Right cardiac atrium (tissue), 5 donors: ENCODE data around the gene CYP27A1. TPM values are rescaled to one million over a fixed set of nuclear protein-coding genes. Genes with fewer than 3 reads are reported as not detected.
A peak's percentile ranks its signal among the peaks of the same experiment; 100 is the strongest.

Experiments used
- ATAC-seq, 2 donors: fragments of 200-7000 bp; cut with Tn5 transposase; one replicate each; pipeline versions ENCODE4 v1.8.0 to v1.9.1; 2020; ENCODE audit warnings: moderate library complexity in 2 of 2, mild to moderate bottlenecking in 1 of 2
- DNase-seq, 3 donors: peaks; one replicate each; pipeline ENCODE4 v3.0.0-alpha.2; 2020
- H3K27ac ChIP-seq: one replicate; pipeline ENCODE4 v1.5.1; 2013; ENCODE audit warnings: mild to moderate bottlenecking, low read length, control low read depth, moderate library complexity
- H3K27me3 ChIP-seq: one replicate; pipeline ENCODE4 v1.6.1; 2013; ENCODE audit not compliant: control insufficient read depth, insufficient read depth
- H3K4me1 ChIP-seq: one replicate; pipeline ENCODE4 v1.6.1; 2013; ENCODE audit warnings: low read length; ENCODE audit not compliant: control insufficient read depth, insufficient read depth
- H3K4me3 ChIP-seq: one replicate; pipeline ENCODE4 v1.5.1; 2013; ENCODE audit warnings: low read length, control low read depth
- H3K9me3 ChIP-seq: one replicate; pipeline ENCODE4 v1.6.1; 2013; ENCODE audit warnings: low read length; ENCODE audit not compliant: control insufficient read depth
- whole genome bisulfite sequencing: extraction: QIAGEN DNeasy Blood & Tissue Kit; methylation state at CpG from one replicate; pipeline ENCODE4 v1.1.7; 2013; 5-methylcytosine and 5-hydroxymethylcytosine counted together
- intact Hi-C, 4 donors: fragments of 100-400 bp; cut with DNase I; formaldehyde crosslinking; loops; one replicate each; pipeline versions ENCODE4 v1.11.0 to v1.14.0; 2022 to 2023
- polyA plus RNA-seq: library from polyadenylated mRNA; stranded (reverse); fragments of 200-250 nt; gene quantifications from one replicate; pipeline ENCODE4 v1.2.3, GENCODE V29; 2013
- total RNA-seq, 4 donors: library from RNA; stranded (reverse); fragmentation: NEBNext Ultra II Directional; extraction: Animal tissue kit (Norgen Biotek cat#: 25700); gene quantifications; one replicate each; pipeline ENCODE4 v1.2.1, GENCODE V29; 2021
- donor health status: healthy with polysubstance abuse.
- donor health status: DM: no; HTN: yes; CAD: no.
- donor health status: DM: no; HTN: no; CAD: no.
- donor health status: DM: no; HTN: yes; CAD: no; lungs with severe emphysema.
- donor health status: DM: yes; HTN: yes; CAD: no.

CYP27A1 gene
- total and polyA plus RNA-seq, 5 donors, result 14.0 to 20.2 (median 15.6) TPM

DNA sequence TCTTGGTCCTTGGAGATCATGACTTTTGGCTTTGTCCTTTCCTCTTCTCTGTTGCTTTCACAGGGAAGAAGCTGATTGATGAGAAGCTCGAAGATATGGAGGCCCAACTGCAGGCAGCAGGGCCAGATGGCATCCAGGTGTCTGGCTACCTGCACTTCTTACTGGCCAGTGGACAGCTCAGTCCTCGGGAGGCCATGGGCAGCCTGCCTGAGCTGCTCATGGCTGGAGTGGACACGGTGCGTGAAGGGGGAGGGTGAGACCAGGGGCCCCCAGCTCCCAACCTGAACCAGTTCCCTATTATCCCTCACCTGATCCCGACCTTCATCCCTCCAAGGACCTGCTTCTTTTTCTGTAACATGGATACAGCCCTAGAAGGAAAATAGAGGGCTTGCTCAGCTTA is 30.9 kb downstream of the CYP27A1 start:
- 92% methylated on average over 5 of the region's 5 CpGs for WGBS
- ATAC-seq (no peak), DNase-seq (no peak)
- no peaks in the 10 kb centered on the region for H3K4me1 ChIP-seq
- H3K27me3 ChIP-seq, result no peaks in the 10 kb centered on the region
- no peak overlapping the region for H3K4me3 ChIP-seq
- no peak overlapping the region for H3K27ac ChIP-seq
- intact Hi-C loops, result no loop called here
- no peaks in the 10 kb centered on the region for H3K9me3 ChIP-seq

DNA sequence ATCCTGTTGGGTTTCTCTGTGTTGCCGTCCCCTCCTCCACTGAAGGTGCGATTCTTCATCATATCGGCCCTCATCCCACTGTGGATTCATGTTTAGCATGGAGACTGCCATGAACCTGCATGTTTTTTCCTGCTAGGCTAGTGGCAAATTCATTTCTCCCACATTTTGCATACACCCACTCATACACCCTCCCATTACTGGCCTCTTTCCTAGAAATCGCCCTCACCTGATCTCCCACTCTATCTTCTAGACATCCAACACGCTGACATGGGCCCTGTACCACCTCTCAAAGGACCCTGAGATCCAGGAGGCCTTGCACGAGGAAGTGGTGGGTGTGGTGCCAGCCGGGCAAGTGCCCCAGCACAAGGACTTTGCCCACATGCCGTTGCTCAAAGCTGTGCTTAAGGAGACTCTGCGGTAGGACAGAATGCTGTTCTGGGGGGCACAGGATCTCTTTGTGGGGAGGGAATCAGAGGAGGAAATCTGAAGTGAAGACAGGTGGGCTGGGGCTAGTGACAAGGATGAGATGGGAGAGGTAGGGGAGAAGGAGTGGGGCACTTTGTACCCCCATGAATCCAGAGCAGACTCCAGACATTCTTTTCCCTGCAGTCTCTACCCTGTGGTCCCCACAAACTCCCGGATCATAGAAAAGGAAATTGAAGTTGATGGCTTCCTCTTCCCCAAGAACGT is 32.0 kb downstream of the CYP27A1 start:
- ATAC-seq (peak in 1 of 2 donors; percentile 20), DNase-seq (peak in 1 of 3 donors; percentile 32)
- H3K4me3 ChIP-seq, result no peak overlapping the region
- intact Hi-C loops, result no loop called here
- no peaks in the 10 kb centered on the region for H3K27me3 ChIP-seq
- WGBS, result 83% methylated on average over 11 of the region's 11 CpGs
- no peaks in the 10 kb centered on the region for H3K9me3 ChIP-seq
- no peaks in the 10 kb centered on the region for H3K4me1 ChIP-seq
- H3K27ac ChIP-seq, result no peak overlapping the region

DNA sequence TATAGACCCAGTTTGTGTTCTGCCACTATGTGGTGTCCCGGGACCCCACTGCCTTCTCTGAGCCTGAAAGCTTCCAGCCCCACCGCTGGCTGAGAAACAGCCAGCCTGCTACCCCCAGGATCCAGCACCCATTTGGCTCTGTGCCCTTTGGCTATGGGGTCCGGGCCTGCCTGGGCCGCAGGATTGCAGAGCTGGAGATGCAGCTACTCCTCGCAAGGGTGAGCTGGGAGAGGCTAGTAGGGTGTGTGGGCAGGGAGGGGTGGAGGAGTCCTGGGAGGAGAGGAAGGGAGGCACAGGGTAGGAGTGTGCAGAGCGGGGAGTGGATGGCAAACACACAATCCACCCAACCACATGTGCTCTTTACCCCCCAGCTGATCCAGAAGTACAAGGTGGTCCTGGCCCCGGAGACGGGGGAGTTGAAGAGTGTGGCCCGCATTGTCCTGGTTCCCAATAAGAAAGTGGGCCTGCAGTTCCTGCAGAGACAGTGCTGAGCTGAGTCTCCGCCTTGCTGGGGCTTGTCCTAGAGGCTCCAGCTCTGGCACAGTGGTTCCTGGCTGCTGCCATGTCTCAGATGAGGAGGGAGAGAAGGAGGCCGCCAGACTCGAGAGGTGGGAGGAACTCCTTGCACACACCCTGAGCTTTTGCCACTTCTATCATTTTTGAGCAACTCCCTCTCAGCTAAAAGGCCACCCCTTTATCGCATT is 32.7 kb downstream of the CYP27A1 start:
- ATAC-seq (peak in 1 of 2 donors; percentile 23), DNase-seq (peak in 1 of 3 donors; percentile 70)
- Histone ChIP-seq H3K27ac (no peak overlapping the region), H3K4me1 (no peaks in the 10 kb centered on the region), H3K4me3 (no peak overlapping the region), H3K27me3 (no peaks in the 10 kb centered on the region), H3K9me3 (no peaks in the 10 kb centered on the region)
- intact Hi-C loops, result no loop called here
- WGBS, result 86% methylated on average over 13 of the region's 13 CpGs

DNA sequence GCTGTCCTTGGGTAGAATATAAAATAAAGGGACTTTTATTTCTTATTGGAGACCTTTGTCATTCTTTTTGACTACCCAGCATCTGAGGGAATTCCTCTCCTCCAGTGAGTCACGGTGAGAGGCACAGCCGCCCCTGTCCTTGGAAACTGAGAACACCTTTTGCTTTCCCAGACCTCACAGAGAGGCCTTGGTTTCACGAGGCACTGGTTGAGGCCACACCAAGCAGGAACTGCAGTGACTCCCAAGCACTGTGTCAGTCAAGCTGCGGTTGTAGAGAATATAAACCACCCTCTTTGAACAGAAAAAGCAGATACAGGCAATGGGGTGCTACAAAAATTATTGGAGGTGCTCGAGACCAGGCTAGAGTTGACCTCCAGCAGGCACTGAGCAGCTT is 33.3 kb downstream of the CYP27A1 start:
- H3K27ac ChIP-seq, result no peak overlapping the region
- H3K4me1 ChIP-seq, result no peaks in the 10 kb centered on the region
- WGBS, result 85% methylated on average over 5 of the region's 5 CpGs
- intact Hi-C loops, result no loop called here
- H3K9me3 ChIP-seq, result no peaks in the 10 kb centered on the region
- ATAC-seq (no peak), DNase-seq (no peak)
- H3K27me3 ChIP-seq, result no peaks in the 10 kb centered on the region
- H3K4me3 ChIP-seq, result no peak overlapping the region

DNA sequence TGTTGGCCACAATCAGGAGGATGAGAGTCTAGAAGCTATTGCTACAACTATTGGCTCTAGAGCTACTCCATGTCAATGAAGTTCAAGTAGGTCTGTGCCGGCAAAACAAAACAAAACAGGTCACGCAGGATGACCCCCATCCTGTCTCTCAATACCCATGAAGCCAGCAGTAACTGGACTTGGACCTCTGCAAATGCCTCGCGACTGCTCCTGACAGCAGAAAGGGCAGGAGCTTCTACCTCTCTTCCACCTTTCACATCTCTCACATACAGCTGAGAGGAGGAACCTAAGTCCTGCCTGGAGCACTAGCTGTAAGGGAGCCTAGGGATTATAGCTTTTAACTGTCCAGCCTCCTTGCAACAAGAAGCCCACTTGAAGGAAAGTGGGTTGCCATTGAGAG is 33.7 kb downstream of the CYP27A1 start:
- Histone ChIP-seq H3K27me3 (no peaks in the 10 kb centered on the region), H3K4me3 (no peak overlapping the region), H3K9me3 (no peaks in the 10 kb centered on the region), H3K27ac (no peak overlapping the region), H3K4me1 (no peaks in the 10 kb centered on the region)
- DNase-seq, result no peak
- 91% methylated on average over 4 of the region's 4 CpGs for WGBS
- no peak for ATAC-seq
- intact Hi-C loops, result no loop called here

DNA sequence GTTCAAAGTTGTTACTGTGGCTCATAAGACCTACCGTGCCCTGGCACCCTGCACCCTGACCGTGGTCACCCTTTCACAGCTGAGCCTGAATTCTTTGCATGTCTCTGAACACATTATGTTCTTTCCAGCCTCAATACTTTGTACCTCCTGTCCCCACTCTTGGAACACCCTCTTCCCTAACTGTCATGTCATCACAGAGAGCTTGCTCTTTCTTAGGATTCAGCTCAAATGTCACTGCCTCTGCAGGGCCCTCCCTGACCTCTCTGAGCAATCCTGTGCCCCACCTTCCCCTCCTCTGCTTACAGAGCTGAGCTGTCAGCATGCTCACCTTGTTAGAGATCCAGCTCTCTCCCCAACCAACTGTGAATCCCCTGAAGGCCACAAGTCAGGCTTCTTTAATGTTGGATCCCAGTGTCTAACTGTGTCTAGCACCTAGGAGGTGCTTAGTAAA is 34.6 kb downstream of the CYP27A1 start:
- 69% methylated on average over 2 of the region's 2 CpGs for WGBS
- no peak overlapping the region for H3K4me3 ChIP-seq
- H3K27me3 ChIP-seq, result no peaks in the 10 kb centered on the region
- no peak for DNase-seq
- intact Hi-C loops, result no loop called here
- H3K9me3 ChIP-seq, result no peaks in the 10 kb centered on the region
- no peak overlapping the region for H3K27ac ChIP-seq
- H3K4me1 ChIP-seq, result no peaks in the 10 kb centered on the region
- ATAC-seq, result no peak

DNA sequence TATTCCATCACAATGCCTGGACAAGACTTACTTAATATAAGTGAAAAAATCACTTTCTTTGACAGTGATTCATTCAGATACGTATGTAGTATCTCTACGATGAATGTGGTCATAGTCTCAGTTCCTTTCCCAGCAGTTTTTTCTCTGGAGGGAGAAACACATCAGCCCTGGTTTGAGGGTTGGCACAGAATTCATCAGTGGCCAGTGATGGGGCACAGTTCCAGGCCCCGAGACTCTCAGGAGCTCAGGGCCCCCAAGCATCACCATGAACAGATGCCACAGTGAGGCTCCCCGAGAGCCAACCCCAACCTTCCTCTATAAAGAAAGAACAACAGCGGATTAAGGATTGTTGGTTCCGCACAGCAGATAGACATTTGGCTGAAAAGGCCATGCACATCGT is 37.1 kb downstream of the CYP27A1 start:
- H3K4me3 ChIP-seq, result no peak overlapping the region
- H3K9me3 ChIP-seq, result no peaks in the 10 kb centered on the region
- no peak overlapping the region for H3K27ac ChIP-seq
- ATAC-seq (no peak), DNase-seq (no peak)
- 91% methylated on average over 7 of the region's 7 CpGs for WGBS
- no peaks in the 10 kb centered on the region for H3K27me3 ChIP-seq
- intact Hi-C loops, result no loop called here
- no peaks in the 10 kb centered on the region for H3K4me1 ChIP-seq

DNA sequence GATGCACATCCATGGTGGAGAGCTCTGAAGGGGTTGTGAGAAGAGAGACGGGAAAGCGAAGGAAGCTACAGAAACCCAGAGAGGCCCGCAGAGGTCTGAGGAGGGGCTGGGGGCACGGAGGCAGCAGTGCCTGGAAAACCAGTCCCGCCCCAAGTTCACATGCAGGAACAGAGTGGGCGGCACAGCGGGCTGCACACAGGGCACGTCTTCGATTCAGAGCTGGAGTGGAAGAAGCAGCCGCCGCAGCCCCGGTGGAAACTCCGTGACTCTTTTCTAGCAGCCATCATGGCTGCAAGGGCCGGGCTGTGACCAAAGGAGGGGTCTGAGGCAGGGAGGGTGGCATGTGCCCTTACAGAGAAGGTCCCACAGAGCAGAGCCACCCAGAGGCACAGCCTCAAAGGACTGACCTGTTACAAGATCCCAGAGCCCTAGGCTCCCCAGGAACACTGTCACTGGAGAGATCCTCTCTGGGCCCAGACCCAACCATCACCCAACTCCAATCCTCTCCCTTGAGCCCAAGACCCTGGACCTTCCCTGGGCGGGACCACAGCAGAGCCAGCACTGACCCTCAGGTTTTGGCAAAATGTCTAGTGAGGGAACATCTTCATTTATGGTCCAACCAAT is 38.9 kb downstream of the CYP27A1 start:
- WGBS, result 96% methylated on average over 15 of the region's 15 CpGs
- H3K4me1 ChIP-seq, result no peaks in the 10 kb centered on the region
- intact Hi-C loops, result no loop called here
- no peak for DNase-seq
- no peaks in the 10 kb centered on the region for H3K27me3 ChIP-seq
- H3K9me3 ChIP-seq, result no peaks in the 10 kb centered on the region
- ATAC-seq, result no peak
- H3K27ac ChIP-seq, result no peak overlapping the region
- H3K4me3 ChIP-seq, result no peak overlapping the region

DNA sequence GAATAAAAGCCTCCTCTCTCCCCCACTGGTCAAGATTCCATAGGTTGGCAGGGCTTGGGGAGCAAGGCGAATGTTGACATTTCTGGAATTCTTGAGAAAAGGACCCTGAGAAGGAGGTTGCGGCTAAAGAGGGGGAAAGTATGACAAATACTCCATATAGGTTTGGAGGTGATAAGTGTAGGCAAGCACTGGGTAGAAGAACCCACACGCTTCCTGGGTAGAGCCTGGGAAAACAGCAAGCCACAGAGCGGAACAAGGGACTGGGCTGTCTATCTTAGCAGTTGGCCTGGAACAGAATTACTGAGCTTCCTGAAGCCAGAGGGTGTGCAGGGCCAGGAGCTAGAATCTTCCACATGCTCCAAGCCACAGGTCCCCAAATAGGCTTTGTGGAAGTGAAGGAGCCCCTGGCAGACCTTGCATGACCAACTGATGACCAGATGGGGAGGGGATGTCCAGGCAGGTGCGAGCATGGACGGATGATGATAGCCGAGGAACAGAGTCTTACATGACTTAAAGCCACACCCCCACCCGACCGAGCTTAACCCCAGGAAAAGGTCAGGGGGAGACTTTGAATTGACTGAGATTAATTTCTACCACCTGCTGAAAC is 39.8 kb downstream of the CYP27A1 start:
- intact Hi-C loops, result no loop called here
- Histone ChIP-seq H3K27me3 (no peaks in the 10 kb centered on the region), H3K4me1 (no peaks in the 10 kb centered on the region), H3K27ac (no peak overlapping the region), H3K4me3 (no peak overlapping the region), H3K9me3 (no peaks in the 10 kb centered on the region)
- DNase-seq (no peak), ATAC-seq (no peak)
- WGBS, result 77% methylated on average over 9 of the region's 9 CpGs

DNA sequence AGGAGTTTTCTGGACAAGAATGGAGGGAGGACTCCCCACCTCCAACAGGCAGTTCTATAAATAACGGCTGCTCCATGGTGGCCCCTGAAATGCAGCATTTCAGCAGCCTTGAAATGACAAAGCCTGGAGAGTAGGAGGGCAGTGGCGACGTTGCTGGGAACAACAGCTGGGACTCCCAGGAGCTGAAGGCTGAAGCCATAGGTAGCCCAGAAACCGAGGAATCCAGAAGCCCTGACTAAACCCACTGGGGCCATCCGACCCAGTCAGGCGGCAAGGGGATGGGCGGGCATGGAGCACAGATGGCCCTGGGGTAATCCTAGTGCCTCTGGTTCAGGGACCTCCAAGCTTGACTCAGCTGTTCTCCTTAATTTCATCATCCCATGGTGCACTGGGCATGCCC is 40.7 kb downstream of the CYP27A1 start:
- no peaks in the 10 kb centered on the region for H3K4me1 ChIP-seq
- no peak for ATAC-seq
- whole genome bisulfite sequencing, result 72% methylated on average over 7 of the region's 7 CpGs
- intact Hi-C loops, result no loop called here
- H3K9me3 ChIP-seq, result no peaks in the 10 kb centered on the region
- H3K4me3 ChIP-seq, result no peak overlapping the region
- no peak for DNase-seq
- H3K27me3 ChIP-seq, result no peaks in the 10 kb centered on the region
- no peak overlapping the region for H3K27ac ChIP-seq

DNA sequence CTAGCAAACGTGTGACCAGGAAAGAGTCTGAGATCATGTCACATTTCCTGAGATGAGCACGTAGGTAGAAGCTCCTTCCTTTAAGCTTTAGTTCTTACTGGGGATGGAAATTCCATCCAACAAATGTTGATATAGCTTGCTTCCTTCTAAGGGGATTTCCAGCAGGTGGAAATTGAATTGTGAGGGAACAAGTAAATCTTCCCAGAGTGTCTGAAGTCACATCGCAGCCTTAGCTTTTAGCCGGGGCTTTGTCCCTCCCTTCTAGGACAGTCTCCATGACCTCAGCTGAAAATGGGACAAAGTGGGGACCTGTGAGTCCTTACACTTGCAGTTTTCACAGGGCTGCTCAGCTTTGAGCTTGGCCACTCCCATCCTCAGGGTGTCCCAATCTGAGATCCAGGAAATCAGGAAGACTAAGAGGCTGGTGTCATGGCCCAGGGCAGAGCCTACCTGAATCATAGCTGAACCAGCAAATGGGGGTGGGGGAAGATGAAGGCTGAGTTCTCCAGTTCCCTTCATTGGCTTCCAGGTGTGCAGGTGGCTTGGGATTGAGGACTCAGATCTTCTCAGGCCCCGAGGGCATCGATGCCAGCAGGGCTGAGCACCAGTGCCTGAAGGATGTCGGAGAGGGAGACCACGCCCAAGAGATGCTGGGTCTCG is 41.4 kb downstream of the CYP27A1 start:
- H3K27ac ChIP-seq, result no peak overlapping the region
- H3K9me3 ChIP-seq, result no peaks in the 10 kb centered on the region
- H3K4me3 ChIP-seq, result no peak overlapping the region
- 82% methylated on average over 9 of the region's 9 CpGs for WGBS
- H3K27me3 ChIP-seq, result no peaks in the 10 kb centered on the region
- H3K4me1 ChIP-seq, result no peaks in the 10 kb centered on the region
- no peak for DNase-seq
- intact Hi-C loops, result no loop called here
- no peak for ATAC-seq
